ENCODE results near the gene IPO8. TPM values are rescaled to one million over a fixed set of nuclear protein-coding genes. Genes with fewer than 3 reads are reported as not detected.
A peak's percentile ranks its signal among the peaks of the same experiment; 100 is the strongest.

The IPO8 gene
- total RNA-seq, 2 donors from 2014 or later: 39.4 to 80.0 TPM

DNA sequence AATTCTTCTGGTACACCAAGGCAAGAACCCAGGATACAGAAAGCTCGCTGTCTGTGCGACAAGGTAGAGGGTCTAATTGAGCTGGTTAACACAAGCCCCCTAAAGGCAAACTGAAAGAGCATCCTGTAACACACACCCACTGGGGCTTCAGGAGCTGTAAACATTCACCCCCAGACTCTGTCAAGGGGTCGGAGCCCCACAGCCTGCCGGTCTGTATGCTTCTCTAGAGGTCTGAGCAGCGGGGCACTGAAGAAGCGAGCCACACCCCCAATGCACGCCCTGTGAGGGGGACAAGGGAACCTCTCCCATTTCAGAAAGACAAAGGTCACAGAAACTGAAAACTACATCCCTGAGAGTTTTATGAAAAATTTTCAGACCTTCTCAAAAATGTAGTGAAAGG is 1.3 kb upstream of the IPO8 start:
- Mint-ChIP-seq H3K4me3 (no peak overlapping the region), H3K27ac (no peak overlapping the region)
- 93 to 94% methylated on average over 5 to 7 of the region's 7 CpGs for WGBS, 2 experiments (ENCODE audit: insufficient coverage in 1 of 2, insufficient read length in 1 of 2)

GRCh38 chr12:30696486-30696885 is 817 bp upstream of the IPO8 start:
- Histone ChIP-seq H3K9me3 (ENCODE audit: control insufficient read depth, low read length) (no peaks in the 10 kb centered on the region), H3K4me1 (ENCODE audit: control insufficient read depth, insufficient read depth, low read length) (peaks cover 4% of the 10 kb centered on the region), H3K4me3 (ENCODE audit: low read length) (peak overlapping the region; percentile 97), H3K9ac (ENCODE audit: extremely low read depth, low read length, poor library complexity, severe bottlenecking) (no peak overlapping the region), H3K36me3 (ENCODE audit: control insufficient read depth, insufficient read depth, low read length) (no peaks in the 10 kb centered on the region), H3K27me3 (ENCODE audit: control insufficient read depth, insufficient read depth, low read length, poor library complexity, severe bottlenecking) (no peaks in the 10 kb centered on the region), H3K27ac (ENCODE audit: low read depth, low read length) (no peak overlapping the region)
- Mint-ChIP-seq H3K27me3 (ENCODE audit: insufficient read depth) (peaks cover 4% of the 10 kb centered on the region), H3K9me3 (no peaks in the 10 kb centered on the region), H3K36me3 (ENCODE audit: low read depth) (no peaks in the 10 kb centered on the region), H3K27ac (no peak overlapping the region), H3K4me3 (peak overlapping the region; percentile 84), H3K4me1 (peaks cover 17% of the 10 kb centered on the region)
- TF ChIP-seq, protein P1, sequence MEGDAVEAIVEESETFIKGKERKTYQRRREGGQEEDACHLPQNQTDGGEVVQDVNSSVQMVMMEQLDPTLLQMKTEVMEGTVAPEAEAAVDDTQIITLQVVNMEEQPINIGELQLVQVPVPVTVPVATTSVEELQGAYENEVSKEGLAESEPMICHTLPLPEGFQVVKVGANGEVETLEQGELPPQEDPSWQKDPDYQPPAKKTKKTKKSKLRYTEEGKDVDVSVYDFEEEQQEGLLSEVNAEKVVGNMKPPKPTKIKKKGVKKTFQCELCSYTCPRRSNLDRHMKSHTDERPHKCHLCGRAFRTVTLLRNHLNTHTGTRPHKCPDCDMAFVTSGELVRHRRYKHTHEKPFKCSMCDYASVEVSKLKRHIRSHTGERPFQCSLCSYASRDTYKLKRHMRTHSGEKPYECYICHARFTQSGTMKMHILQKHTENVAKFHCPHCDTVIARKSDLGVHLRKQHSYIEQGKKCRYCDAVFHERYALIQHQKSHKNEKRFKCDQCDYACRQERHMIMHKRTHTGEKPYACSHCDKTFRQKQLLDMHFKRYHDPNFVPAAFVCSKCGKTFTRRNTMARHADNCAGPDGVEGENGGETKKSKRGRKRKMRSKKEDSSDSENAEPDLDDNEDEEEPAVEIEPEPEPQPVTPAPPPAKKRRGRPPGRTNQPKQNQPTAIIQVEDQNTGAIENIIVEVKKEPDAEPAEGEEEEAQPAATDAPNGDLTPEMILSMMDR (conservative IDR thresholded peaks at IDR 0.05): peak; percentile 13
- peak; percentile 77 for DNase-seq
- 89% methylated on average over 14 of the region's 14 CpGs; no CpG with 5 or more reads in 1 of the 2 experiments for WGBS, 2 experiments (ENCODE audit: insufficient coverage in 1 of 2, insufficient read length in 1 of 2)

More for the DNA sequence above, 1.3 kb upstream of the IPO8 start:
- Histone ChIP-seq H3K4me3 (ENCODE audit: low read length) (no peak overlapping the region), H3K9me3 (ENCODE audit: control insufficient read depth, low read length) (no peaks in the 10 kb centered on the region), H3K9ac (ENCODE audit: extremely low read depth, low read length, poor library complexity, severe bottlenecking) (no peak overlapping the region), H3K27ac (ENCODE audit: low read depth, low read length) (no peak overlapping the region), H3K4me1 (ENCODE audit: control insufficient read depth, insufficient read depth, low read length) (peaks cover 4% of the 10 kb centered on the region), H3K36me3 (ENCODE audit: control insufficient read depth, insufficient read depth, low read length) (no peaks in the 10 kb centered on the region), H3K27me3 (ENCODE audit: control insufficient read depth, insufficient read depth, low read length, poor library complexity, severe bottlenecking) (no peaks in the 10 kb centered on the region)
- TF ChIP-seq, protein P1 (conservative IDR thresholded peaks at IDR 0.05): no peak
- Mint-ChIP-seq H3K9me3 (no peaks in the 10 kb centered on the region), H3K36me3 (ENCODE audit: low read depth) (no peaks in the 10 kb centered on the region), H3K27me3 (ENCODE audit: insufficient read depth) (peaks cover 4% of the 10 kb centered on the region), H3K4me1 (peaks cover 17% of the 10 kb centered on the region)
- DNase-seq: peak; percentile 54

DNA sequence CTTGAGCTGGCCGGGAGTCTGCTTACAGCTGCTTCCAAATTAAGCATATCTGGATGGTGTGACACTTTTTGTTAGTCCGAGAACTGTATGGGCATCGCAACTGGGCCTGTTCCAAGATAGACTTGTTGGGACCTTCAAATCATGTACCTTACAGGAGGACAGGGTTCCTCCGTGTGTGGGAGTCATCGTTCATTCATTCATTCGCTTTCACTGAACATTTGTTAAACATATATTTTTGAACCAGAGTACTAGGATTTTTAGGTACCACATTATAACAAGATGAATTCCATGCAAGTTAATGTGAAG is 387 bp upstream of the IPO8 start:
- Histone ChIP-seq H3K27ac (ENCODE audit: low read depth, low read length) (no peak overlapping the region), H3K9ac (ENCODE audit: extremely low read depth, low read length, poor library complexity, severe bottlenecking) (peak overlapping the region; percentile 32), H3K4me3 (ENCODE audit: low read length) (peak overlapping the region; percentile 97), H3K36me3 (ENCODE audit: control insufficient read depth, insufficient read depth, low read length) (no peaks in the 10 kb centered on the region), H3K4me1 (ENCODE audit: control insufficient read depth, insufficient read depth, low read length) (peaks cover 4% of the 10 kb centered on the region), H3K9me3 (ENCODE audit: control insufficient read depth, low read length) (no peaks in the 10 kb centered on the region), H3K27me3 (ENCODE audit: control insufficient read depth, insufficient read depth, low read length, poor library complexity, severe bottlenecking) (no peaks in the 10 kb centered on the region)
- DNase-seq: no peak
- TF ChIP-seq, protein P1 (conservative IDR thresholded peaks at IDR 0.05): no peak
- Mint-ChIP-seq H3K9me3 (no peaks in the 10 kb centered on the region), H3K27ac (peak overlapping the region; percentile 76), H3K36me3 (ENCODE audit: low read depth) (no peaks in the 10 kb centered on the region), H3K4me3 (peak overlapping the region; percentile 84), H3K27me3 (ENCODE audit: insufficient read depth) (peaks cover 4% of the 10 kb centered on the region), H3K4me1 (peaks cover 17% of the 10 kb centered on the region)
- WGBS, 2 experiments (ENCODE audit: insufficient coverage in 1 of 2, insufficient read length in 1 of 2): 35 to 62% methylated on average over 3 to 6 of the region's 6 CpGs

Data from endodermal cell (in vitro differentiated cells).